IMR-90 (cell line): ENCODE data around the gene DOCK4. TPM values are rescaled to one million over a fixed set of nuclear protein-coding genes. Genes with fewer than 3 reads are reported as not detected.

ENCODE experiments used
- ATAC-seq: fragments of 200-7000 bp; cut with Tn5 transposase; 2 replicates; pipeline ENCODE4 v1.9.1; 2020; ENCODE audit warnings: low read depth, mild to moderate bottlenecking, moderate library complexity
- BruUV-seq: library from RNA; stranded (reverse); fragments of 400-500 nt; replicated peaks from 2 replicates; lab custom pipeline; 2021; lab: Mats Ljungman, UMichigan
- CTCF ChIA-PET: fragments of 300-600 bp; formaldehyde crosslinking; extraction: SDS; loops from one replicate; lab custom pipeline; 2021; ENCODE audit warnings: antibody characterized with exemption; lab: Yijun Ruan, JAX
- POLR2A ChIA-PET: fragments of 300-600 bp; sonication (Branson Sonifier 250); formaldehyde crosslinking; loops from one replicate; lab custom pipeline; 2022; ENCODE audit warnings: antibody characterized with exemption; ENCODE audit not compliant: unreplicated experiment; lab: Charles Lee
- DNase-seq: peaks from one replicate; pipeline ENCODE4 v3.0.0; 2013
- H2AFZ ChIP-seq: replicated peaks from 2 replicates; pipeline ENCODE3; 2013; ENCODE audit warnings: low read length, mild to moderate bottlenecking; ENCODE audit not compliant: poor library complexity
- H2AK5ac ChIP-seq: 2 replicates; pipeline ENCODE4 v1.6.1; 2013; ENCODE audit warnings: low read depth, low read length, inconsistent platforms
- H2AK9ac ChIP-seq: replicated peaks from 2 replicates; pipeline ENCODE3; 2013; ENCODE audit warnings: mild to moderate bottlenecking, low read depth, low read length, moderate library complexity; ENCODE audit not compliant: poor library complexity
- H2BK120ac ChIP-seq: 2 replicates; pipeline ENCODE4 v1.6.1; 2013; ENCODE audit warnings: low read depth, low read length, inconsistent platforms
- H2BK15ac ChIP-seq: 3 replicates; pipeline ENCODE4 v1.6.1; 2013; ENCODE audit warnings: low read depth, low read length, inconsistent platforms
- H2BK20ac ChIP-seq: 2 replicates; pipeline ENCODE4 v1.6.1; 2013; ENCODE audit warnings: low read depth, mild to moderate bottlenecking, inconsistent platforms, low read length, moderate library complexity
- H2BK5ac ChIP-seq: 2 replicates; pipeline ENCODE4 v1.6.1; 2013; ENCODE audit warnings: mild to moderate bottlenecking, low read depth, low read length, inconsistent platforms; ENCODE audit not compliant: poor library complexity, severe bottlenecking
- H3K14ac ChIP-seq: replicated peaks from 2 replicates; pipeline ENCODE4 v1.6.1; 2013; ENCODE audit warnings: low read depth, low read length, inconsistent platforms
- H3K18ac ChIP-seq: 2 replicates; pipeline ENCODE4 v1.6.1; 2013; ENCODE audit warnings: low read depth, low read length, control low read depth
- H3K23ac ChIP-seq: 2 replicates; pipeline ENCODE4 v1.6.1; 2013; ENCODE audit warnings: low read depth, low read length, inconsistent platforms
- H3K27ac ChIP-seq: 2 replicates; pipeline ENCODE4 v1.5.1; 2013; ENCODE audit warnings: mild to moderate bottlenecking, control low read depth, low read length; ENCODE audit not compliant: insufficient read depth
- H3K27me3 ChIP-seq: 2 replicates; pipeline ENCODE4 v1.6.1; 2013; ENCODE audit warnings: low read length; ENCODE audit not compliant: control insufficient read depth, insufficient read depth
- H3K36me3 ChIP-seq: 2 replicates; pipeline ENCODE4 v1.6.1; 2013; ENCODE audit warnings: low read length, mixed read lengths; ENCODE audit not compliant: control insufficient read depth, insufficient read depth
- H3K4ac ChIP-seq: 2 replicates; pipeline ENCODE4 v1.6.1; 2013; ENCODE audit warnings: low read depth, low read length, inconsistent platforms
- H3K4me1 ChIP-seq: 2 replicates; pipeline ENCODE4 v1.6.1; 2013; ENCODE audit warnings: low read length, mixed read lengths; ENCODE audit not compliant: control insufficient read depth, insufficient read depth
- H3K4me2 ChIP-seq: 2 replicates; pipeline ENCODE4 v1.6.1; 2013; ENCODE audit warnings: low read depth, mild to moderate bottlenecking, control low read depth, low read length, moderate library complexity
- H3K4me3 ChIP-seq: 2 replicates; pipeline ENCODE4 v1.5.1; 2013; ENCODE audit warnings: low read depth, mild to moderate bottlenecking, control low read depth, low read length, moderate library complexity; ENCODE audit not compliant: insufficient read depth
- H3K56ac ChIP-seq: 2 replicates; pipeline ENCODE4 v1.6.1; 2013; ENCODE audit warnings: low read length, inconsistent platforms; ENCODE audit not compliant: insufficient read depth; ENCODE audit errors: extremely low read depth
- H3K79me1 ChIP-seq, 2 experiments: 2 replicates each; pipeline ENCODE4 v1.6.1; 2013; ENCODE audit warnings: low read length in 2 of 2, inconsistent platforms in 1 of 2, low read depth in 1 of 2
- H3K9ac ChIP-seq: 2 replicates; pipeline ENCODE4 v1.6.1; 2013; ENCODE audit warnings: low read depth, low read length, control low read depth
- H3K9me1 ChIP-seq: 2 replicates; pipeline ENCODE4 v1.6.1; 2013; ENCODE audit warnings: low read length, inconsistent platforms; ENCODE audit not compliant: insufficient read depth
- H3K9me3 ChIP-seq: 2 replicates; pipeline ENCODE4 v1.6.1; 2013; ENCODE audit warnings: low read length; ENCODE audit not compliant: control insufficient read depth, insufficient read depth
- H4K20me1 ChIP-seq: 2 replicates; pipeline ENCODE4 v1.6.1; 2013; ENCODE audit warnings: low read length, inconsistent platforms; ENCODE audit not compliant: insufficient read depth
- H4K5ac ChIP-seq: 2 replicates; pipeline ENCODE4 v1.6.1; 2013; ENCODE audit warnings: mild to moderate bottlenecking, low read depth, low read length, control low read depth
- H4K8ac ChIP-seq, 2 experiments: 2 replicates each; pipeline ENCODE4 v1.6.1; 2013; ENCODE audit warnings: low read depth in 2 of 2, low read length in 2 of 2, control low read depth in 1 of 2, inconsistent platforms in 1 of 2
- H4K91ac ChIP-seq: 2 replicates; pipeline ENCODE4 v1.6.1; 2013; ENCODE audit warnings: low read depth, low read length, inconsistent platforms; ENCODE audit not compliant: insufficient read depth
- BHLHE40 ChIP-seq: fragments of 150-350 bp; IDR thresholded peaks from 2 replicates; pipeline ENCODE4 v1.6.1; 2016; ENCODE audit warnings: mild to moderate bottlenecking, low read depth, low read length
- CEBPB ChIP-seq: IDR thresholded peaks from 2 replicates; pipeline ENCODE4 v1.6.1; 2012; ENCODE audit warnings: low read depth, low read length, improper control_type of control experiment
- CHD1 ChIP-seq: IDR thresholded peaks from 2 replicates; pipeline ENCODE4 v1.6.1; 2012; ENCODE audit warnings: low read depth, low read length, improper control_type of control experiment
- FOS ChIP-seq: fragments of 150-350 bp; IDR thresholded peaks from 2 replicates; pipeline ENCODE4 v1.6.1; 2016; ENCODE audit warnings: low read depth, low read length
- MAFK ChIP-seq: IDR thresholded peaks from 2 replicates; pipeline ENCODE4 v1.6.1; 2012; ENCODE audit warnings: low read depth, low read length, improper control_type of control experiment
- MAZ ChIP-seq: IDR thresholded peaks from 2 replicates; pipeline ENCODE4 v1.6.1; 2012; ENCODE audit warnings: low read depth, mild to moderate bottlenecking, low read length, improper control_type of control experiment, moderate library complexity, borderline replicate concordance
- MXI1 ChIP-seq: IDR thresholded peaks from 2 replicates; pipeline ENCODE4 v1.6.1; 2012; ENCODE audit warnings: low read depth, mild to moderate bottlenecking, low read length, moderate library complexity, borderline replicate concordance
- NFE2L2 ChIP-seq: fragments of 150-350 bp; IDR thresholded peaks from 2 replicates; pipeline ENCODE4 v1.6.1; 2016; ENCODE audit warnings: low read depth, mild to moderate bottlenecking, low read length
- POLR2A ChIP-seq: IDR thresholded peaks from 2 replicates; pipeline ENCODE4 v1.6.1; 2012; ENCODE audit warnings: mild to moderate bottlenecking, low read depth, low read length
- RAD21 ChIP-seq: IDR thresholded peaks from 2 replicates; pipeline ENCODE4 v1.6.1; 2012; ENCODE audit warnings: low read length, improper control_type of control experiment
- RCOR1 ChIP-seq: IDR thresholded peaks from 2 replicates; pipeline ENCODE4 v1.6.1; 2012; ENCODE audit warnings: mild to moderate bottlenecking, low read length, improper control_type of control experiment; ENCODE audit not compliant: insufficient replicate concordance
- RFX5 ChIP-seq: IDR thresholded peaks from 2 replicates; pipeline ENCODE4 v1.8.0; 2012; ENCODE audit warnings: low read depth, mild to moderate bottlenecking, low read length, moderate library complexity
- SMC3 ChIP-seq: fragments of 150-350 bp; IDR thresholded peaks from 2 replicates; pipeline ENCODE4 v1.6.1; 2016; ENCODE audit warnings: low read depth, mild to moderate bottlenecking, antibody characterized with exemption, low read length, moderate library complexity
- USF2 ChIP-seq: fragments of 150-350 bp; IDR thresholded peaks from 2 replicates; pipeline ENCODE4 v1.6.1; 2017; ENCODE audit warnings: mild to moderate bottlenecking, antibody characterized with exemption, low read length, low read depth
- WGBS, 2 experiments: methylation state at CpG; one replicate each; pipeline versions ENCODE4 v1.1.5 to v1.1.7; 2013; ENCODE audit warnings: missing lambda C conversion rate in 2 of 2; ENCODE audit not compliant: insufficient read length in 1 of 2; ENCODE audit errors: extremely low coverage in 2 of 2; 5-methylcytosine and 5-hydroxymethylcytosine counted together
- dilution Hi-C: fragments of 300-500 bp; cut with HindIII; formaldehyde crosslinking; loops from one replicate; pipeline ENCODE4 v1.14.3; 2018; ENCODE audit warnings: low sequenced_read_pairs; ENCODE audit not compliant: unreplicated experiment
- in situ Hi-C: fragments of 300-500 bp; cut with MboI; formaldehyde crosslinking; loops from 3 replicates; pipeline ENCODE4 v1.14.3; 2019; ENCODE audit warnings: low sequenced_read_pairs, inconsistent platforms, mixed read lengths
- intact Hi-C: fragments of 100-400 bp; cut with micrococcal nuclease; formaldehyde crosslinking; loops from 2 replicates; pipeline ENCODE4 v1.10.0; 2022
- polyA plus RNA-seq, 3 experiments: library from polyadenylated mRNA; depleted of rRNA; stranded (reverse); fragments of >200 nt; gene quantifications; 2 replicates each; pipeline ENCODE4 v1.2.3, GENCODE V29; 2012; ENCODE audit warnings: low replicate concordance in 1 of 3
- total RNA-seq: library from RNA; depleted of rRNA; stranded (reverse); fragments of >200 nt; gene quantifications from 2 replicates; pipeline ENCODE4 v1.2.3, GENCODE V29; 2012
- TF ChIP-seq, protein P1 (sequence below): conservative IDR thresholded peaks from 2 replicates; pipeline ENCODE4 v1.5.1; 2012; ENCODE audit warnings: mild to moderate bottlenecking, low read depth, low read length, improper control_type of control experiment
- TF ChIP-seq, protein P2 (sequence below): fragments of 150-350 bp; IDR thresholded peaks from 2 replicates; pipeline ENCODE4 v1.6.1; 2016; ENCODE audit warnings: low read depth, mild to moderate bottlenecking, low read length, moderate library complexity, borderline replicate concordance

Gene DOCK4
- total and polyA plus RNA-seq, 2 of the 4 experiments (the other 2 are of a cell fraction): 4.4 to 12.2 TPM

DNA sequence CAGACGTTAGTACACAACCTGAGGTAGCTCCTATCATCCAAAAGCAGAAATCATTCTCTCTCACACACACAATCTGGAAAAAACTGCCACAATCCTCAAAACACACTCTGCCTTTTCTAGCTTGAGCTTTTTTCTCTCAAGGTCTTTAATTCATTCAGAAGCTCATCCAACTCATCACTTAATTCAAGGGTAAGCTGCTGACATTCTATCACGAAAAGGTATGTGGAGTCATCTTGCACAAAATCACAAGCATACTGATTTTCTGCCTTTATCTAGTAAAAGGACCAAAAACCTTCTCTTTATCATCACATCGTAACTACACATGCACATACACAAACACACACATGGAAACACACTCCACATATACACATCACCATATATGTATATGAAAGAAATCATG lies 32.0 kb downstream of the DOCK4 start:
- H3K27ac ChIP-seq: no peak overlapping the region
- H2BK15ac ChIP-seq: no peak overlapping the region
- no peak overlapping the region for H3K4ac ChIP-seq
- no peak overlapping the region for H3K4me3 ChIP-seq
- H2BK20ac ChIP-seq: no peak overlapping the region
- no peak overlapping the region for H2BK120ac ChIP-seq
- H3K9me3 ChIP-seq: peaks cover 2% of the 10 kb centered on the region; the same call in 1 of the 2 replicates
- H2AK9ac ChIP-seq: no peak overlapping the region
- H2BK5ac ChIP-seq: no peak overlapping the region
- H3K23ac ChIP-seq: no peak overlapping the region
- 100% methylated on average over 1 of the region's 3 CpGs; no CpG with 5 or more reads in 1 of the 2 experiments for WGBS, 2 experiments
- H3K9me1 ChIP-seq: no peaks in the 10 kb centered on the region
- peaks cover 0 to 5% of the 10 kb centered on the region in 2 experiments; a peak in 2 of 4 replicates for H3K79me1 ChIP-seq
- H3K14ac ChIP-seq: no peak overlapping the region
- no peak overlapping the region for H4K5ac ChIP-seq
- H2AFZ ChIP-seq: no peak overlapping the region
- no peak for TF ChIP-seq USF2
- TF ChIP-seq BHLHE40: no peak
- no peak for TF ChIP-seq SMC3
- TF ChIP-seq MAFK: no peak
- TF ChIP-seq CEBPB: no peak
- no peak for TF ChIP-seq RAD21
- TF ChIP-seq CHD1: no peak
- no peak for TF ChIP-seq RCOR1
- TF ChIP-seq RFX5: no peak
- TF ChIP-seq FOS: no peak
- TF ChIP-seq, protein P1, sequence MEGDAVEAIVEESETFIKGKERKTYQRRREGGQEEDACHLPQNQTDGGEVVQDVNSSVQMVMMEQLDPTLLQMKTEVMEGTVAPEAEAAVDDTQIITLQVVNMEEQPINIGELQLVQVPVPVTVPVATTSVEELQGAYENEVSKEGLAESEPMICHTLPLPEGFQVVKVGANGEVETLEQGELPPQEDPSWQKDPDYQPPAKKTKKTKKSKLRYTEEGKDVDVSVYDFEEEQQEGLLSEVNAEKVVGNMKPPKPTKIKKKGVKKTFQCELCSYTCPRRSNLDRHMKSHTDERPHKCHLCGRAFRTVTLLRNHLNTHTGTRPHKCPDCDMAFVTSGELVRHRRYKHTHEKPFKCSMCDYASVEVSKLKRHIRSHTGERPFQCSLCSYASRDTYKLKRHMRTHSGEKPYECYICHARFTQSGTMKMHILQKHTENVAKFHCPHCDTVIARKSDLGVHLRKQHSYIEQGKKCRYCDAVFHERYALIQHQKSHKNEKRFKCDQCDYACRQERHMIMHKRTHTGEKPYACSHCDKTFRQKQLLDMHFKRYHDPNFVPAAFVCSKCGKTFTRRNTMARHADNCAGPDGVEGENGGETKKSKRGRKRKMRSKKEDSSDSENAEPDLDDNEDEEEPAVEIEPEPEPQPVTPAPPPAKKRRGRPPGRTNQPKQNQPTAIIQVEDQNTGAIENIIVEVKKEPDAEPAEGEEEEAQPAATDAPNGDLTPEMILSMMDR: no peak
- no peak for TF ChIP-seq POLR2A
- TF ChIP-seq MXI1: no peak
- TF ChIP-seq, protein P2, sequence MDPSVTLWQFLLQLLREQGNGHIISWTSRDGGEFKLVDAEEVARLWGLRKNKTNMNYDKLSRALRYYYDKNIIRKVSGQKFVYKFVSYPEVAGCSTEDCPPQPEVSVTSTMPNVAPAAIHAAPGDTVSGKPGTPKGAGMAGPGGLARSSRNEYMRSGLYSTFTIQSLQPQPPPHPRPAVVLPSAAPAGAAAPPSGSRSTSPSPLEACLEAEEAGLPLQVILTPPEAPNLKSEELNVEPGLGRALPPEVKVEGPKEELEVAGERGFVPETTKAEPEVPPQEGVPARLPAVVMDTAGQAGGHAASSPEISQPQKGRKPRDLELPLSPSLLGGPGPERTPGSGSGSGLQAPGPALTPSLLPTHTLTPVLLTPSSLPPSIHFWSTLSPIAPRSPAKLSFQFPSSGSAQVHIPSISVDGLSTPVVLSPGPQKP: no peak
- no peak for TF ChIP-seq MAZ
- no peak for TF ChIP-seq NFE2L2
- no peaks in the 10 kb centered on the region for H3K4me1 ChIP-seq
- no peak overlapping the region for H3K18ac ChIP-seq
- H4K8ac ChIP-seq: no peak overlapping the region
- in situ Hi-C loops: no loop called here
- H3K4me2 ChIP-seq: no peak overlapping the region
- no peaks in the 10 kb centered on the region for H3K27me3 ChIP-seq
- intact Hi-C loops: no loop called here
- H4K20me1 ChIP-seq: no peaks in the 10 kb centered on the region
- H2AK5ac ChIP-seq: no peak overlapping the region
- H3K56ac ChIP-seq: no peak overlapping the region
- no peak for DNase-seq
- ChIA-PET POLR2A (no interaction called here), CTCF (no interaction called here)
- no peak overlapping the region for H3K9ac ChIP-seq
- H4K91ac ChIP-seq: no peak overlapping the region
- H3K36me3 ChIP-seq: 0 out of 2 replicates have a peak, but pooled peaks cover 1% of the 10 kb centered on the region
- no TSS peak for BruUV-seq
- no peak for ATAC-seq
- dilution Hi-C loops: no loop called here
